GM12878 (cell line): ENCODE results near the gene MAPRE2. TPM values are rescaled to one million over a fixed set of nuclear protein-coding genes. Genes with fewer than 3 reads are reported as not detected.

ENCODE experiments used
- ATAC-seq: fragments of 200-7000 bp; cut with Tn5 transposase; 3 replicates; pipeline ENCODE4 v1.9.1; 2020; ENCODE audit warnings: mild to moderate bottlenecking, moderate library complexity
- BruUV-seq: library from RNA; stranded (reverse); fragments of 400-500 nt; replicated peaks from 2 replicates; lab custom pipeline; 2021; lab: Mats Ljungman, UMichigan
- CTCF ChIA-PET: fragments of 300-600 bp; sonication (Branson Sonifier 250); formaldehyde crosslinking; extraction: SDS; loops from one replicate; lab custom pipeline; 2021; ENCODE audit warnings: inconsistent platforms; lab: Yijun Ruan, JAX
- POLR2A ChIA-PET: fragments of 350-600 bp; formaldehyde crosslinking; extraction: SDS; loops from one replicate; lab custom pipeline; 2021; ENCODE audit warnings: inconsistent platforms; lab: Charles Lee
- RAD21 ChIA-PET: fragments of 300-600 bp; sonication (Branson Sonifier 250); formaldehyde crosslinking; loops from one replicate; lab custom pipeline; 2023; ENCODE audit warnings: antibody characterized with exemption; ENCODE audit not compliant: unreplicated experiment; lab: Charles Lee
- SMC1A ChIA-PET: fragments of 300-600 bp; sonication (Branson Sonifier 250); formaldehyde crosslinking; loops from one replicate; lab custom pipeline; 2023; ENCODE audit not compliant: unreplicated experiment, uncharacterized antibody; lab: Charles Lee
- DNase-seq: peaks from one replicate; pipeline ENCODE4 v3.0.0-alpha.2; 2011; ENCODE audit warnings: low read depth, low spot score
- FAIRE-seq: peaks from 3 replicates; lab custom pipeline; 2011; peaks lifted over from hg19 to GRCh38; lab: Jason Lieb, UNC
- H2AFZ ChIP-seq: 2 replicates; pipeline ENCODE4 v1.6.0; 2011; ENCODE audit warnings: low read depth, low read length, control low read depth; ENCODE audit not compliant: control insufficient read depth
- H3K27ac ChIP-seq: 2 replicates; pipeline ENCODE4 v1.5.1; 2011; ENCODE audit warnings: control low read depth; ENCODE audit not compliant: control insufficient read depth, insufficient read depth
- H3K27me3 ChIP-seq, 2 experiments: replicated peaks in 1 of 2; 2 replicates each; pipeline versions ENCODE4 v1.6.0 to v1.6.1; 2011; ENCODE audit warnings: low read length in 1 of 2; ENCODE audit not compliant: control insufficient read depth in 2 of 2, insufficient read depth in 2 of 2
- H3K36me3 ChIP-seq, 2 experiments: 2 replicates each; pipeline ENCODE4 v1.5.1; 2011; ENCODE audit warnings: low read length in 1 of 2; ENCODE audit not compliant: control insufficient read depth in 2 of 2, insufficient read depth in 2 of 2
- H3K4me1 ChIP-seq: 2 replicates; pipeline ENCODE4 v1.6.1; 2011; ENCODE audit warnings: mild to moderate bottlenecking, low read length, moderate library complexity, mixed read lengths; ENCODE audit not compliant: control insufficient read depth, insufficient read depth
- H3K4me2 ChIP-seq: 2 replicates; pipeline ENCODE4 v1.6.0; 2011; ENCODE audit warnings: control low read depth; ENCODE audit not compliant: control insufficient read depth, insufficient read depth
- H3K4me3 ChIP-seq: fragments of 200-600 bp; sonication (generic); 2 replicates; pipeline ENCODE4 v1.5.1; 2016
- H3K79me2 ChIP-seq: 2 replicates; pipeline ENCODE4 v1.6.0; 2011; ENCODE audit warnings: low read length; ENCODE audit not compliant: control insufficient read depth, insufficient read depth
- H3K9ac ChIP-seq: 2 replicates; pipeline ENCODE4 v1.8.0; 2011; ENCODE audit warnings: low read length, control low read depth, mixed read lengths; ENCODE audit not compliant: control insufficient read depth, insufficient read depth
- H3K9me3 ChIP-seq: replicated peaks from 3 replicates; pipeline ENCODE4 v1.5.1; 2011; ENCODE audit warnings: mild to moderate bottlenecking, low read length; ENCODE audit not compliant: control insufficient read depth, insufficient read depth
- H4K20me1 ChIP-seq: 2 replicates; pipeline ENCODE4 v1.6.0; 2011; ENCODE audit not compliant: control insufficient read depth, insufficient read depth
- BHLHE40 ChIP-seq, 2 experiments: fragments of 450-650 bp in 1 of 2; IDR thresholded peaks; 2 replicates each; pipeline ENCODE4 v1.6.1; 2011 to 2017; ENCODE audit warnings: low read depth in 2 of 2, borderline replicate concordance in 1 of 2, improper control_type of control experiment in 1 of 2, low read length in 1 of 2, mild to moderate bottlenecking in 1 of 2
- CUX1 ChIP-seq: IDR thresholded peaks from 2 replicates; pipeline ENCODE4 v1.6.1; 2012; ENCODE audit warnings: improper control_type of control experiment, low read depth, low read length; ENCODE audit not compliant: insufficient replicate concordance
- GABPA ChIP-seq: IDR thresholded peaks from 2 replicates; pipeline ENCODE4 v1.6.1; 2014; ENCODE audit warnings: antibody characterized with exemption, low read depth, mild to moderate bottlenecking, inconsistent platforms
- JUNB ChIP-seq: IDR thresholded peaks from 2 replicates; pipeline ENCODE4 v1.6.1; 2016; ENCODE audit warnings: antibody characterized with exemption, mild to moderate bottlenecking
- PBX3 ChIP-seq: IDR thresholded peaks from 2 replicates; pipeline ENCODE4 v1.6.1; 2011; ENCODE audit warnings: mild to moderate bottlenecking, low read depth, low read length, moderate library complexity; ENCODE audit not compliant: insufficient replicate concordance
- TBL1XR1 ChIP-seq: IDR thresholded peaks from 2 replicates; pipeline ENCODE4 v1.6.1; 2012; ENCODE audit warnings: low read depth, low read length, improper control_type of control experiment
- ZNF274 ChIP-seq: IDR thresholded peaks from one replicate; pipeline ENCODE4 v1.8.0; 2011; ENCODE audit not compliant: insufficient read length, insufficient read depth
- WGBS: methylation state at CpG from one replicate; pipeline ENCODE4 v1.1.6; 2016; ENCODE audit warnings: low lambda C conversion rate; ENCODE audit not compliant: insufficient replicate concordance, insufficient coverage; ENCODE audit errors: missing lambda C conversion rate; 5-methylcytosine and 5-hydroxymethylcytosine counted together
- in situ Hi-C: fragments of 300-500 bp; cut with MboI; formaldehyde crosslinking; loops from 9 replicates; pipeline ENCODE4 v1.14.3; 2018; ENCODE audit warnings: mixed read lengths
- intact Hi-C: fragments of 100-400 bp; cut with micrococcal nuclease; formaldehyde crosslinking; loops from one replicate; pipeline ENCODE4 v1.14.2; 2022; ENCODE audit not compliant: unreplicated experiment
- polyA plus RNA-seq, 11 experiments: library from polyadenylated mRNA; depleted of rRNA in 4 of 11; unstranded in 6 of 11; stranded (reverse) in 5 of 11; fragments of >200 nt; fragmentation: Nextera tagmentation in 4 of 11; fragmentation: Illumina TruSeq in 1 of 11; extraction: Ambion mirVana in 4 of 11; extraction: Trizol in 1 of 11; gene quantifications; 1 replicate in 1 of 11; 2 replicates in 10 of 11; pipeline versions ENCODE4 v1.2.1 to v1.2.3, GENCODE V29; 2011 to 2016; ENCODE audit warnings: inconsistent platforms in 2 of 11, missing spikeins in 2 of 11, low read depth in 1 of 11
- total RNA-seq, 4 experiments: library from RNA; depleted of rRNA in 3 of 4; stranded (reverse); fragments of >200 nt in 3 of 4; fragmentation: Illumina TruSeq in 1 of 4; extraction: Trizol in 1 of 4; gene quantifications; 2 replicates each; pipeline versions ENCODE4 v1.2.1 to v1.2.3, GENCODE V29; 2013 to 2021

The MAPRE2 gene
- total and polyA plus RNA-seq, 10 of the 15 experiments (the other 5 are each of a cell fraction or from before 2014, with no cell fraction given) = 11.0 to 50.6 (median 24.0) TPM

DNA sequence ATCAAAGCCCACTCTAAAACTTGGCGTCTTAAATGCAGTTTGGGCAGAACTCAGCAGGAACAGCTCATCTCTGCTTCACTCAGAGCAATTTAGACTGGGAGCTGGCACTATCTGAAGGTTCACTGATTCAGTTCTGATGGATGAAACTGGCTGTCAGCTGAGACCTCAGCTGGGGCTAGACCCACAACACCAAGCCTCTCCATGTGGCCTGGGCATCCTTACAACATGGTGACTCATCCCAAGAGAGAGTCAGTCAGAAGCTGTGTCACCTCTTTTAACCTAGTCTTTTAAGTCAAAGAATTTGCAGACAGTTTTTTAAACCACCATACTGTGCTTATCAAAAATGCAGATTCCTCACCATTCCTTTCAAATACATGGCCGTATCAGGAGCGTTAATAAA is 137.0 kb downstream of the MAPRE2 start:
- Histone ChIP-seq H4K20me1 (no peaks in the 10 kb centered on the region), H3K36me3 (no peaks in the 10 kb centered on the region), H3K27ac (no peak overlapping the region), H3K4me2 (no peak overlapping the region), H3K4me1 (no peaks in the 10 kb centered on the region), H3K9me3 (no peaks in the 10 kb centered on the region; the same call in 2 of the 3 replicates), H3K4me3 (no peak overlapping the region), H3K27me3 (no peaks in the 10 kb centered on the region), H3K79me2 (no peaks in the 10 kb centered on the region), H2AFZ (no peak overlapping the region), H3K9ac (no peak overlapping the region)
- ChIA-PET POLR2A (no interaction called here), CTCF (interaction anchor here (0.9 to 1.0 kb wide), 2 partner anchors 10 to 153 kb away, joined by 4 read pairs; no protein-coding TSS in a partner anchor), SMC1A (no interaction called here), RAD21 (no interaction called here)
- no peak for DNase-seq
- no peak for FAIRE-seq
- in situ Hi-C loops (no loop called here), intact Hi-C loops (no loop called here)
- TF ChIP-seq ZNF274 (no peak), JUNB (0 out of 2 replicates have a peak, but pooled peaks have one; percentile 19)
- BruUV-seq = no TSS peak
- 62% methylated on average over 3 of the region's 3 CpGs for WGBS
- peak; percentile 59 for ATAC-seq

DNA sequence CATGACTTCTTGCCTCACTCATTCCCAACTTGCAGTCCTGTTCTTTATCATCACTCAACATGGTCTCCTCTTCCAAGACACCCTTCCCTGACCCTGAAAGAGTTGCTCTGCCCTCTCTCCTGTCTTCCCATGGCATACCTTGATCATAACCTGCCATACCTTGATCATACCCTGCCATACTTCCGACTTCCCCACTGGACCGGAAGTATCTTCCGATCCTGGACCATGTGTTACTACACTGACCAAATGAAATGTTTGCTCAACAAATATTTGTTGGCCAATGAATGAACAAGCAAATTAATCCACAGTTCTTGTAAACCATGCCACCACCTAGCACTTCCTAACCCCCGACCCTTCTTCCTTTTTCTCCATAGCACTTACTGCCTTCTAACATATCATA is 138.7 kb downstream of the MAPRE2 start:
- RAD21 ChIA-PET = no interaction called here
- BruUV-seq = no TSS peak
- no peak overlapping the region for H2AFZ ChIP-seq
- no peak overlapping the region for H3K9ac ChIP-seq
- H3K9me3 ChIP-seq = no peaks in the 10 kb centered on the region; the same call in 2 of the 3 replicates
- FAIRE-seq = no peak
- DNase-seq = no peak
- ATAC-seq = no peak
- no peaks in the 10 kb centered on the region for H4K20me1 ChIP-seq
- no peaks in the 10 kb centered on the region for H3K79me2 ChIP-seq
- in situ Hi-C loops = no loop called here
- H3K36me3 ChIP-seq = no peaks in the 10 kb centered on the region
- CTCF ChIA-PET = no interaction called here
- intact Hi-C loops = no loop called here
- no peaks in the 10 kb centered on the region for H3K27me3 ChIP-seq
- POLR2A ChIA-PET = no interaction called here
- 71% methylated on average over 4 of the region's 4 CpGs for WGBS
- no peak overlapping the region for H3K27ac ChIP-seq
- no peak overlapping the region for H3K4me2 ChIP-seq
- no peak overlapping the region for H3K4me3 ChIP-seq
- no peaks in the 10 kb centered on the region for H3K4me1 ChIP-seq
- SMC1A ChIA-PET = no interaction called here
- TF ChIP-seq PBX3 = no peak
- TF ChIP-seq CUX1 = no peak
- TF ChIP-seq ZNF274 = no peak
- no peak for TF ChIP-seq GABPA
- TF ChIP-seq TBL1XR1 = no peak
- no peak for TF ChIP-seq BHLHE40 (IDR thresholded peaks at IDR 0.05; ENCODE audit: borderline replicate concordance in 1 of 2, low read depth in 2 of 2, low read length in 1 of 2)
